DOHH2 (cell line): ENCODE measurements around the gene PLAAT1.

ENCODE experiments used
- H3F3A ChIP-seq: fragments of 200-600 bp; sonication (generic), shearing (Covaris generic); 2 replicates; pipeline ENCODE4 v1.6.0; 2016; ENCODE audit warnings: antibody characterized with exemption, mild to moderate bottlenecking; ENCODE audit not compliant: control insufficient read depth, insufficient read depth
- H3K27ac ChIP-seq: fragments of 200-600 bp; sonication (generic); 2 replicates; pipeline ENCODE4 v1.5.1; 2014; ENCODE audit warnings: low read depth, mild to moderate bottlenecking, low read length, moderate library complexity
- H3K27me3 ChIP-seq: fragments of 200-600 bp; sonication (generic); 2 replicates; pipeline ENCODE4 v1.6.1; 2014; ENCODE audit warnings: mild to moderate bottlenecking, low read length, mixed read lengths; ENCODE audit not compliant: control insufficient read depth
- H3K36me3 ChIP-seq: fragments of 200-600 bp; sonication (generic); 2 replicates; pipeline ENCODE4 v1.6.1; 2014; ENCODE audit warnings: mild to moderate bottlenecking, low read length, moderate library complexity, mixed read lengths; ENCODE audit not compliant: control insufficient read depth
- H3K4me1 ChIP-seq: fragments of 200-600 bp; sonication (generic); 2 replicates; pipeline ENCODE4 v1.6.1; 2014; ENCODE audit warnings: mild to moderate bottlenecking, low read length, mixed read lengths; ENCODE audit not compliant: control insufficient read depth
- H3K4me2 ChIP-seq: fragments of 200-600 bp; sonication (generic); 2 replicates; pipeline ENCODE4 v1.6.0; 2014; ENCODE audit warnings: mild to moderate bottlenecking, low read length, moderate library complexity
- H3K4me3 ChIP-seq: fragments of 200-600 bp; sonication (generic); 2 replicates; pipeline ENCODE4 v1.5.1; 2014; ENCODE audit warnings: mild to moderate bottlenecking, low read length, mixed read lengths
- H3K79me2 ChIP-seq: fragments of 200-600 bp; sonication (generic); 2 replicates; pipeline ENCODE4 v1.6.1; 2014; ENCODE audit warnings: mild to moderate bottlenecking, low read length, mixed read lengths; ENCODE audit not compliant: control insufficient read depth
- H3K9me2 ChIP-seq: fragments of 200-600 bp; sonication (generic); replicated peaks from 2 replicates; pipeline ENCODE4 v1.6.1; 2014; ENCODE audit warnings: mild to moderate bottlenecking, low read length, mixed read lengths; ENCODE audit not compliant: control insufficient read depth
- H3K9me3 ChIP-seq: fragments of 200-600 bp; sonication (generic); 2 replicates; pipeline ENCODE4 v1.6.1; 2014; ENCODE audit warnings: antibody characterized with exemption, low read length, mixed read lengths; ENCODE audit not compliant: control insufficient read depth, insufficient read depth
- H4K20me1 ChIP-seq: fragments of 200-600 bp; sonication (generic); 2 replicates; pipeline ENCODE4 v1.6.0; 2014; ENCODE audit warnings: low read depth, mild to moderate bottlenecking, antibody characterized with exemption, low read length, moderate library complexity; ENCODE audit not compliant: control insufficient read depth, insufficient read depth
- CTCF ChIP-seq: fragments of 200-600 bp; sonication (generic); IDR thresholded peaks from one replicate; pipeline ENCODE4 v1.5.1; 2014; ENCODE audit warnings: antibody characterized with exemption, mild to moderate bottlenecking, low read depth, low read length; ENCODE audit not compliant: poor library complexity, severe bottlenecking
- EZH2phosphoT487 ChIP-seq: fragments of 200-600 bp; sonication (generic); IDR thresholded peaks from 2 replicates; pipeline ENCODE4 v1.6.1; 2017; ENCODE audit warnings: borderline replicate concordance, mild to moderate bottlenecking, antibody characterized with exemption, low read length, moderate library complexity, mixed read lengths

Gene PLAAT1

DNA sequence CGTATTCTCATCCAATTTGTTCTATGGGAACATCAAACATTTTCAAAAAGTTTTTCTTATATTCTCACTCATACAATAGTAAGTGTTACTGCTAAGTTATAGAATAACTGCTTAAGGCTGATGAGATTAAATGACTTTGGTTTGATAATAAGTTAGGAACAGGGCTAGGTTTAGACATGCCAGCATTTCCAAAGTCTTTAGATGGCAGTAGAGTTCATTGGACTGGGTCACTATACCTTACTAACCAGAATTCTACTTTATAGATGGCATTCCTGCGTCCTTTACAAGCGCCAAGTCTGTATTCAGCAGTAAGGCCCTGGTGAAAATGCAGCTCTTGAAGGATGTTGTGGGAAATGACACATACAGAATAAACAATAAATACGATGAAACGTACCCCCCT, 21.7 kb downstream of the PLAAT1 start:
- H4K20me1 ChIP-seq: no peaks in the 10 kb centered on the region
- H3K79me2 ChIP-seq: no peaks in the 10 kb centered on the region
- TF ChIP-seq EZH2phosphoT487 (no peak), CTCF (no peak)
- H3K9me3 ChIP-seq: no peaks in the 10 kb centered on the region
- no peaks in the 10 kb centered on the region for H3K9me2 ChIP-seq
- H3K4me3 ChIP-seq: no peak overlapping the region
- no peaks in the 10 kb centered on the region for H3K36me3 ChIP-seq
- no peaks in the 10 kb centered on the region for H3K27me3 ChIP-seq
- no peak overlapping the region for H3K27ac ChIP-seq
- H3K4me2 ChIP-seq: no peak overlapping the region
- H3F3A ChIP-seq: no peaks in the 10 kb centered on the region
- no peaks in the 10 kb centered on the region for H3K4me1 ChIP-seq

- TF ChIP-seq EZH2phosphoT487: no peak
- no peak for TF ChIP-seq CTCF
These were observed 28.5 kb downstream of the PLAAT1 start for GRCh38 chr3:193269343-193270028.

DNA sequence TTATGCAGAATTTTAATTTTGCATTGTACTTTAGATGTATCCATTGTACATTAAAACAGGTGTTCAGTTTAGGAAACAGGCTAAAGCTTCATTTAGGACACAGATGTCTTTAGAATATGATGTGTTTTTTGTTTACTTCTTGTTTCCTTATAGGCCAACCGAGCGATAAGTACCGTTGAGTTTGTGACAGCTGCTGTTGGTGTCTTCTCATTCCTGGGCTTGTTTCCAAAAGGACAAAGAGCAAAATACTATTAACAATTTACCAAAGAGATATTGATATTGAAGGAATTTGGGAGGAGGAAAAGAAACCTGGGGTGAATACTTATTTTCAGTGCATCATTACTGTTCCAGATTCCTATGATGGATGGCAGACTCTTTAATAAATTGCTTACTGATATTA, 29.4 kb downstream of the PLAAT1 start:
- no peaks in the 10 kb centered on the region for H3K27me3 ChIP-seq
- H3K4me3 ChIP-seq: no peak overlapping the region
- no peaks in the 10 kb centered on the region for H3K36me3 ChIP-seq
- TF ChIP-seq CTCF (no peak), EZH2phosphoT487 (no peak)
- no peak overlapping the region for H3K27ac ChIP-seq
- no peaks in the 10 kb centered on the region for H3K79me2 ChIP-seq
- H3K4me1 ChIP-seq: no peaks in the 10 kb centered on the region
- no peaks in the 10 kb centered on the region for H4K20me1 ChIP-seq
- H3K4me2 ChIP-seq: no peak overlapping the region
- no peaks in the 10 kb centered on the region for H3F3A ChIP-seq
- no peaks in the 10 kb centered on the region for H3K9me2 ChIP-seq
- no peaks in the 10 kb centered on the region for H3K9me3 ChIP-seq

More at GRCh38 chr3:193269343-193270028, 28.5 kb downstream of the PLAAT1 start:
- Histone ChIP-seq H3K4me2 (no peak overlapping the region), H3K9me2 (no peaks in the 10 kb centered on the region), H3K4me1 (no peaks in the 10 kb centered on the region), H3K9me3 (no peaks in the 10 kb centered on the region), H3F3A (no peaks in the 10 kb centered on the region), H3K4me3 (no peak overlapping the region), H3K27me3 (no peaks in the 10 kb centered on the region), H3K79me2 (no peaks in the 10 kb centered on the region), H3K36me3 (no peaks in the 10 kb centered on the region), H3K27ac (no peak overlapping the region), H4K20me1 (no peaks in the 10 kb centered on the region)
